Measurements from ENCODE around the gene EIF4E3.

- TF ChIP-seq CTCF (IDR thresholded peaks at IDR 0.05) = no peak
- no peak for TF ChIP-seq POLR2A (IDR thresholded peaks at IDR 0.05)
Observed at GRCh38 chr3:71701251-71701762, 23.9 kb downstream of the EIF4E3 start.

All from lower leg skin (tissue), 3 donors.